Neural cell (in vitro differentiated cells): ENCODE data around the gene ANKRD13B. TPM values are rescaled to one million over a fixed set of nuclear protein-coding genes. Genes with fewer than 3 reads are reported as not detected.

Experiments used
- H2AFZ ChIP-seq: fragments of 200-600, 300-800 bp; sonication (generic), shearing (Covaris generic); 2 replicates; pipeline ENCODE4 v1.6.0; 2014; ENCODE audit warnings: low read depth, mild to moderate bottlenecking, antibody characterized with exemption, low read length, moderate library complexity
- H3F3A ChIP-seq: fragments of 200-600 bp; shearing (Covaris generic); 2 replicates; pipeline ENCODE4 v1.6.1; 2016; ENCODE audit warnings: mild to moderate bottlenecking, moderate library complexity, mixed read lengths, antibody characterized with exemption, low read length; ENCODE audit not compliant: insufficient read depth, poor library complexity, severe bottlenecking
- H3K27ac ChIP-seq: fragments of 200-600, 300-800 bp; sonication (generic), shearing (Covaris generic); 2 replicates; pipeline ENCODE4 v1.5.1; 2014; ENCODE audit warnings: mild to moderate bottlenecking, low read length, moderate library complexity
- H3K27me3 ChIP-seq: fragments of 300-800, 200-600 bp; sonication (generic), shearing (Covaris generic); 2 replicates; pipeline ENCODE4 v1.6.0; 2014; ENCODE audit warnings: mild to moderate bottlenecking, low read depth, low read length, moderate library complexity; ENCODE audit not compliant: insufficient read depth
- H3K36me3 ChIP-seq: fragments of 300-800, 200-600 bp; sonication (generic), shearing (Covaris generic); 2 replicates; pipeline ENCODE4 v1.5.1; 2014; ENCODE audit warnings: mild to moderate bottlenecking, antibody characterized with exemption, low read length, moderate library complexity; ENCODE audit not compliant: insufficient read depth
- H3K4me2 ChIP-seq: fragments of 300-800, 200-600 bp; sonication (generic), shearing (Covaris generic); 2 replicates; pipeline ENCODE4 v1.6.0; 2014; ENCODE audit warnings: mild to moderate bottlenecking, low read length
- H3K4me3 ChIP-seq: fragments of 300-800, 200-600 bp; sonication (generic), shearing (Covaris generic); 2 replicates; pipeline ENCODE4 v1.5.1; 2014; ENCODE audit warnings: mild to moderate bottlenecking, low read length, moderate library complexity
- H3K79me2 ChIP-seq: fragments of 200-600 bp; shearing (Covaris generic); replicated peaks from 2 replicates; pipeline ENCODE4 v1.6.0; 2014; ENCODE audit warnings: mild to moderate bottlenecking, low read length, moderate library complexity; ENCODE audit not compliant: insufficient read depth
- H3K9ac ChIP-seq: fragments of 300-800, 200-600 bp; sonication (generic), shearing (Covaris generic); 2 replicates; pipeline ENCODE4 v1.6.1; 2016; ENCODE audit warnings: mild to moderate bottlenecking, low read length, mixed read lengths
- H3K9me2 ChIP-seq: fragments of 200-600 bp; shearing (Covaris generic); 2 replicates; pipeline ENCODE4 v1.6.1; 2016; ENCODE audit warnings: mild to moderate bottlenecking, low read length, mixed read lengths; ENCODE audit not compliant: insufficient read depth
- H3K9me3 ChIP-seq: fragments of 200-600, 300-800 bp; sonication (generic), shearing (Covaris generic); 2 replicates; pipeline ENCODE4 v1.6.1; 2016; ENCODE audit warnings: mild to moderate bottlenecking, mixed run types, low read length, moderate library complexity, mixed read lengths
- H4K20me1 ChIP-seq: fragments of 200-600 bp; shearing (Covaris generic); 2 replicates; pipeline ENCODE4 v1.6.1; 2016; ENCODE audit warnings: mild to moderate bottlenecking, mixed run types; ENCODE audit not compliant: insufficient read depth
- CTCF ChIP-seq: fragments of 450-650 bp; IDR thresholded peaks from 2 replicates; pipeline ENCODE4 v1.5.1; 2014; ENCODE audit warnings: antibody characterized with exemption, mild to moderate bottlenecking, moderate library complexity; ENCODE audit not compliant: poor library complexity, severe bottlenecking
- EP300 ChIP-seq: fragments of 450-650 bp; conservative IDR thresholded peaks from 2 replicates; pipeline ENCODE4 v1.6.1; 2014; ENCODE audit warnings: antibody characterized with exemption, mild to moderate bottlenecking, moderate library complexity; ENCODE audit not compliant: poor library complexity, severe bottlenecking
- EZH2 ChIP-seq: fragments of 200-600, 300-800 bp; shearing (Covaris generic), sonication (generic); IDR thresholded peaks from 2 replicates; pipeline ENCODE4 v1.6.1; 2014; ENCODE audit warnings: antibody characterized with exemption, low read length, borderline replicate concordance, mild to moderate bottlenecking; ENCODE audit not compliant: insufficient read depth, poor library complexity, severe bottlenecking
- MXI1 ChIP-seq: fragments of 450-650 bp; conservative IDR thresholded peaks from 2 replicates; pipeline ENCODE4 v1.6.1; 2014; ENCODE audit warnings: antibody characterized with exemption, mild to moderate bottlenecking; ENCODE audit not compliant: poor library complexity, severe bottlenecking
- POLR2AphosphoS5 ChIP-seq: IDR thresholded peaks from 2 replicates; pipeline ENCODE4 v1.6.1; 2012
- RAD21 ChIP-seq: fragments of 450-650 bp; conservative IDR thresholded peaks from 2 replicates; pipeline ENCODE4 v1.6.1; 2014; ENCODE audit warnings: antibody characterized with exemption, mild to moderate bottlenecking, moderate library complexity
- REST ChIP-seq: IDR thresholded peaks from 2 replicates; pipeline ENCODE4 v1.6.1; 2012; ENCODE audit warnings: borderline replicate concordance
- SMC3 ChIP-seq: fragments of 450-650 bp; conservative IDR thresholded peaks from 2 replicates; pipeline ENCODE4 v1.6.1; 2014; ENCODE audit warnings: antibody characterized with exemption, mild to moderate bottlenecking, moderate library complexity; ENCODE audit not compliant: poor library complexity
- TAF1 ChIP-seq: IDR thresholded peaks from 2 replicates; pipeline ENCODE4 v1.6.1; 2012; ENCODE audit warnings: low read depth
- polyA plus RNA-seq: library from polyadenylated mRNA; depleted of rRNA; stranded (reverse); fragments of >200 nt; gene quantifications from 2 replicates; pipeline ENCODE4 v1.2.3, GENCODE V29; 2014

ANKRD13B gene
- polyA plus RNA-seq, 1 donor from 2014 or later: 35.0 TPM

GRCh38 chr17:29581583-29582253 is 11.2 kb upstream of the ANKRD13B start:
- H3K36me3 ChIP-seq: no peaks in the 10 kb centered on the region

GRCh38 chr17:29582254-29582765 is 10.6 kb upstream of the ANKRD13B start:
- no peak overlapping the region for H3K4me3 ChIP-seq
- H3K9me2 ChIP-seq: no peaks in the 10 kb centered on the region
- no peak overlapping the region for H3K27ac ChIP-seq
- H2AFZ ChIP-seq: no peak overlapping the region
- H3K9ac ChIP-seq: peak overlapping the region; percentile 48
- H3K79me2 ChIP-seq: peaks cover 17% of the 10 kb centered on the region
- no peak overlapping the region for H3K4me2 ChIP-seq
- H3K9me3 ChIP-seq: no peaks in the 10 kb centered on the region
- H3K36me3 ChIP-seq: no peaks in the 10 kb centered on the region
- no peaks in the 10 kb centered on the region for H3K27me3 ChIP-seq
- H4K20me1 ChIP-seq: peaks cover 3% of the 10 kb centered on the region
- H3F3A ChIP-seq: no peaks in the 10 kb centered on the region
- no peak for TF ChIP-seq REST
- no peak for TF ChIP-seq EP300
- TF ChIP-seq CTCF: no peak
- no peak for TF ChIP-seq POLR2AphosphoS5

More at GRCh38 chr17:29581583-29582253, 11.2 kb upstream of the ANKRD13B start:
- TF ChIP-seq TAF1 (no peak), RAD21 (no peak), REST (no peak), MXI1 (no peak), SMC3 (no peak), EP300 (no peak), POLR2AphosphoS5 (no peak), CTCF (no peak), EZH2 (no peak)
- Histone ChIP-seq H3K27me3 (no peaks in the 10 kb centered on the region), H3K4me2 (no peak overlapping the region), H2AFZ (no peak overlapping the region), H3K9me2 (no peaks in the 10 kb centered on the region), H3K27ac (peak overlapping the region; percentile 44), H3K9ac (peak overlapping the region; percentile 48), H3K9me3 (no peaks in the 10 kb centered on the region), H3K4me3 (peak overlapping the region; percentile 55), H3K79me2 (peaks cover 12% of the 10 kb centered on the region), H4K20me1 (no peaks in the 10 kb centered on the region), H3F3A (no peaks in the 10 kb centered on the region)
